ENCODE measurements around the gene MBNL2.

- TF ChIP-seq CTCF (conservative IDR thresholded peaks at IDR 0.05; ENCODE audit: low read length) (no peak), EZH2phosphoT487 (IDR thresholded peaks at IDR 0.05; ENCODE audit: borderline replicate concordance, low read depth, low read length) (no peak)
Measured at GRCh38 chr13:97437729-97438128, 215.6 kb downstream of the MBNL2 start.

All from OCI-LY7 (cell line).